GM18517 (cell line): ENCODE data around the gene PLB1.

Experiments
- ATAC-seq: cut with Tn5 transposase; IDR thresholded peaks from one replicate; pipeline ENCODE4 v1.9.1; 2021; ENCODE audit warnings: mild to moderate bottlenecking, moderate library complexity; ENCODE audit not compliant: unreplicated experiment

The PLB1 gene

GRCh38 chr2:28499282-28499681 is 3.4 kb downstream of the PLB1 start:
- no peak for ATAC-seq

- ATAC-seq: no peak
Measured at GRCh38 chr2:28505361-28505760, 9.5 kb downstream of the PLB1 start.

GRCh38 chr2:28506112-28506910 is 10.5 kb downstream of the PLB1 start:
- ATAC-seq: no peak

- ATAC-seq: no peak
Measured at GRCh38 chr2:28507796-28508764, 12.2 kb downstream of the PLB1 start.

GRCh38 chr2:28509361-28509760 is 13.5 kb downstream of the PLB1 start:
- no peak for ATAC-seq

- no peak for ATAC-seq
Measured at GRCh38 chr2:28510184-28510583, 14.3 kb downstream of the PLB1 start.

- no peak for ATAC-seq
Measured at GRCh38 chr2:28511871-28512606, 16.2 kb downstream of the PLB1 start.

GRCh38 chr2:28512607-28512965 is 16.7 kb downstream of the PLB1 start:
- no peak for ATAC-seq

- no peak for ATAC-seq
Measured at GRCh38 chr2:28513097-28513496, 17.2 kb downstream of the PLB1 start.

GRCh38 chr2:28515176-28515751 is 19.4 kb downstream of the PLB1 start:
- no peak for ATAC-seq

GRCh38 chr2:28516430-28516829 is 20.6 kb downstream of the PLB1 start:
- ATAC-seq: no peak

GRCh38 chr2:28516950-28517349 is 21.1 kb downstream of the PLB1 start:
- ATAC-seq: no peak

- ATAC-seq: no peak
Measured at GRCh38 chr2:28521663-28522062, 25.8 kb downstream of the PLB1 start.

GRCh38 chr2:28522481-28522880 is 26.6 kb downstream of the PLB1 start:
- ATAC-seq: no peak

- no peak for ATAC-seq
Measured at GRCh38 chr2:28523902-28524301, 28.0 kb downstream of the PLB1 start.

GRCh38 chr2:28525481-28525880 is 29.6 kb downstream of the PLB1 start:
- no peak for ATAC-seq

GRCh38 chr2:28526527-28527132 is 30.8 kb downstream of the PLB1 start:
- no peak for ATAC-seq

- ATAC-seq: no peak
Measured at GRCh38 chr2:28527196-28527595, 31.3 kb downstream of the PLB1 start.

- no peak for ATAC-seq
Measured at GRCh38 chr2:28528206-28528605, 32.3 kb downstream of the PLB1 start.

- ATAC-seq: no peak
Measured at GRCh38 chr2:28530782-28531181, 34.9 kb downstream of the PLB1 start.
